Activated CD4-positive, alpha-beta T cell treated with anti-CD3 and anti-CD28 coated beads for 36 hours (primary cell): ENCODE results near the gene SLC35F6. TPM values are rescaled to one million over a fixed set of nuclear protein-coding genes. Genes with fewer than 3 reads are reported as not detected.
A peak's percentile ranks its signal among the peaks of the same experiment; 100 is the strongest.
"Not testable (repeated sequence)": the region's sequence is repeated elsewhere in the genome, so short reads cannot be mapped to it uniquely, and the experiment has no call there.

Source experiments
- ATAC-seq: fragments of 200-7000 bp; cut with Tn5 transposase; one replicate; pipeline ENCODE4 v1.10.0; 2021; ENCODE audit warnings: mild to moderate bottlenecking, moderate library complexity
- CTCF ChIA-PET: fragments of 350-600 bp; sonication (Branson Sonifier 250); formaldehyde crosslinking; loops from one replicate; lab custom pipeline; 2021; ENCODE audit warnings: antibody characterized with exemption; lab: Charles Lee
- POLR2A ChIA-PET: fragments of 350-600 bp; sonication (Branson Sonifier 250); formaldehyde crosslinking; loops from one replicate; lab custom pipeline; 2021; ENCODE audit warnings: antibody characterized with exemption, inconsistent platforms; lab: Charles Lee
- DNase-seq: peaks from one replicate; pipeline ENCODE4 v3.0.0-alpha.2; 2020
- H3K27ac Mint-ChIP-seq: one replicate; pipeline ENCODE4 v1.8.0; 2021; ENCODE audit warnings: mixed read lengths
- H3K27me3 Mint-ChIP-seq: one replicate; pipeline ENCODE4 v1.8.0; 2021; ENCODE audit warnings: mixed read lengths
- H3K36me3 Mint-ChIP-seq: one replicate; pipeline ENCODE4 v1.8.0; 2021; ENCODE audit warnings: low read depth, mixed read lengths
- H3K4me1 Mint-ChIP-seq: one replicate; pipeline ENCODE4 v1.8.0; 2021; ENCODE audit warnings: mixed read lengths
- H3K4me3 Mint-ChIP-seq: one replicate; pipeline ENCODE4 v1.8.0; 2021; ENCODE audit warnings: mild to moderate bottlenecking, moderate library complexity, mixed read lengths
- H3K9me3 Mint-ChIP-seq: one replicate; pipeline ENCODE4 v1.8.0; 2021; ENCODE audit warnings: low read depth, mixed read lengths
- intact Hi-C, 2 experiments: fragments of 100-400 bp; cut with DNase I in 1 of 2; cut with micrococcal nuclease in 1 of 2; formaldehyde crosslinking; loops; one replicate each; pipeline versions ENCODE4 v1.14.2 to v1.15.1; 2022 to 2024; cut with DNase I, micrococcal nuclease
- total RNA-seq, 2 experiments: library from RNA; stranded (reverse); gene quantifications; one replicate each; pipeline ENCODE4 v1.2.3, GENCODE V29; 2021

SLC35F6 gene
- total RNA-seq, 2 experiments from 2014 or later: 5.0 to 5.6 TPM

- Mint-ChIP-seq H3K4me3 (no peak overlapping the region), H3K27me3 (no peaks in the 10 kb centered on the region), H3K4me1 (peaks cover 3% of the 10 kb centered on the region), H3K27ac (no peak overlapping the region), H3K36me3 (no peaks in the 10 kb centered on the region), H3K9me3 (no peaks in the 10 kb centered on the region)
- peak; percentile 91 for DNase-seq
- ATAC-seq: peak; percentile 93
- ChIA-PET CTCF (interaction anchor here (0.6 to 5.3 kb wide), 24 partner anchors 10 to 241 kb away, joined by 3 to 114 read pairs (median 3); no protein-coding TSS in a partner anchor), POLR2A (no interaction called here)
- intact Hi-C loops: loop anchor here (1.0 kb wide), 2 partner anchors 140 to 242 kb away; no protein-coding TSS in a partner anchor
Measured at GRCh38 chr2:26745609-26746327, 18.3 kb upstream of the SLC35F6 start.

DNA sequence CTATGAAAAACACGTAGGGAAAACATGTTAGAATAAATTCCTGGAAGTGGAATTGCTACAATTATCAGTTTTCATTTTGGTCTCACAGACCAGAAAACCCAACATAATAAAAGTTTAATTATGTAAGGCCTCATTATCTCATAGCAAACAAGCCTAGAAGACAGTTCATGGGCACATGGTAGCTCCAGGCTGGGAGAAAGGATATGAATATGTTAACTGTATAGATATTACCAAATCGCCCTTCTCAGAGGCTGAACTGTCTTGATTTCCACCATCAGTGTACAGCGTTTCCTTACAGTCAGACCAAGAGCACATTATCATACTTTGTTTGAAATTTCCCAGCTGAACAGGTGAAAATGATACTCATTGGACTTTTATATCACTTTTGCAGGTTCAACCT lies 17.1 kb upstream of the SLC35F6 start:
- DNase-seq: no peak
- no peaks in the 10 kb centered on the region for H3K4me1 Mint-ChIP-seq
- no peaks in the 10 kb centered on the region for H3K36me3 Mint-ChIP-seq
- ChIA-PET CTCF (interaction anchor here (0.7 to 5.3 kb wide), 9 partner anchors 10 to 169 kb away, joined by 3 to 114 read pairs (median 5); no protein-coding TSS in a partner anchor), POLR2A (no interaction called here)
- ATAC-seq: no peak
- no peaks in the 10 kb centered on the region for H3K9me3 Mint-ChIP-seq
- intact Hi-C loops: no loop called here
- peaks cover 4% of the 10 kb centered on the region for H3K27me3 Mint-ChIP-seq
- no peak overlapping the region for H3K27ac Mint-ChIP-seq
- no peak overlapping the region for H3K4me3 Mint-ChIP-seq

DNA sequence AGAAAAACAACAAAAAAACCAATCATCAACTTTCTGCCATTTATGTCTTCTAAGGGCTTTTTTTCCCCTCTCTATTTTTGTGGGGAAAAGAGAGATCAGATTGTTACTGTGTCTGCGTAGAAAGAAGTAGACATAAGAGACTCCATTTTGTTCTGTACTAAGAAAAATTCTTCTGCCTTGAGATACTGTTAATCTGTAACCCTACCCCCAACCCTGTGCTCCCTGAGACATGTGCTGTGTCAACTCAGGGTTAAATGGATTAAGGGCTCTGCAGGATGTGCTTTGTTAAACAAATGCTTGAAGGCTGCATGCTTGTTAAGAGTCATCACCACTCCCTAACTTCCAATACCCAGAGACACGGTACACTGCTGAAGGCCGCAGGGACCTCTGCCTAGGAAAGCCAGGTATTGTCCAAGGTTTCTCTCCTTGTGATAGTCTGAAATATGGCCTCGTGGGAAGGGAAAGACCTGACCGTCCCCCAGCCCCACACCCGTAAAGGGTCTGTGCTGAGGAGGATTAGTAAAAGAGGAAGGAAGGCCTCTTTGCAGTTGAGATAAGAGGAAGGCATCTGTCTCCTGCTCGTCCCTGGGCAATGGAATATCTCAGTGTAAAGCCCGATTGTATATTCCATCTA lies 14.2 kb upstream of the SLC35F6 start:
- H3K9me3 Mint-ChIP-seq, POLR2A ChIA-PET, H3K27me3 Mint-ChIP-seq, DNase-seq, ATAC-seq, CTCF ChIA-PET, intact Hi-C loops, H3K27ac Mint-ChIP-seq, H3K4me3 Mint-ChIP-seq, H3K36me3 Mint-ChIP-seq, H3K4me1 Mint-ChIP-seq: not testable (repeated sequence)

GRCh38 chr2:26750467-26750866 lies 13.6 kb upstream of the SLC35F6 start:
- intact Hi-C loops, CTCF ChIA-PET, ATAC-seq, H3K36me3 Mint-ChIP-seq, H3K27ac Mint-ChIP-seq, H3K9me3 Mint-ChIP-seq, DNase-seq, H3K27me3 Mint-ChIP-seq, H3K4me3 Mint-ChIP-seq, H3K4me1 Mint-ChIP-seq, POLR2A ChIA-PET: not testable (repeated sequence)

DNA sequence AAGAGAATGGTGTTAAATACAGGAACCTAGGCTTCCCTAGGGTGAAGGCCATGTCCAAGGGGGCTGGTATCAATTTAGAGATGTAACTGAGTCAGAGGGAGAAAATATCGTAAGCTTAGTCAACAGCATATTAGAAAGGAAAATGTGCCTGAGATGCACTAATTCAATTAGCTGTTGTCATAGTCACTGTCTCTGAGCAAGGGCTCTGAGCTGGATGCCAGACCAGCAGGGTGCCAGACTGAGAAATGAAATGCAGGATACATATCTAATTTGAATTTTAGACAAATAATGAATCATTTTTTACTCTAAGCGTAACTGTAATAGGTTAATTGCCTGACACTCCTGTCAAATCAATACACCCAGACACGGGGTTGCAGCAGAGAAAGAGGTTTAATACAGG lies 11.4 kb upstream of the SLC35F6 start:
- Mint-ChIP-seq H3K4me1 (peaks cover 4% of the 10 kb centered on the region), H3K27me3 (peaks cover 6% of the 10 kb centered on the region), H3K4me3 (no peak overlapping the region), H3K9me3 (no peaks in the 10 kb centered on the region), H3K36me3 (no peaks in the 10 kb centered on the region), H3K27ac (no peak overlapping the region)
- ATAC-seq (no peak), DNase-seq (no peak)
- ChIA-PET POLR2A (no interaction called here), CTCF (interaction anchor here (0.6 to 1.5 kb wide), 3 partner anchors 9 to 283 kb away, joined by 3 to 6 read pairs (median 3); no protein-coding TSS in a partner anchor)
- intact Hi-C loops: no loop called here

GRCh38 chr2:26754539-26754938 lies 9.5 kb upstream of the SLC35F6 start:
- Mint-ChIP-seq H3K4me3 (no peak overlapping the region), H3K9me3 (no peaks in the 10 kb centered on the region), H3K4me1 (peaks cover 10% of the 10 kb centered on the region), H3K27ac (no peak overlapping the region), H3K36me3 (no peaks in the 10 kb centered on the region), H3K27me3 (peaks cover 6% of the 10 kb centered on the region)
- ChIA-PET POLR2A (interaction anchor here (0.6 kb wide), 1 partner anchor 12 kb away, joined by 3 read pairs; no protein-coding TSS in a partner anchor), CTCF (interaction anchor here (0.7 to 1.6 kb wide), 2 partner anchors 147 to 490 kb away, joined by 3 to 4 read pairs; no protein-coding TSS in a partner anchor)
- ATAC-seq (no peak), DNase-seq (no peak)
- intact Hi-C loops: no loop called here

DNA sequence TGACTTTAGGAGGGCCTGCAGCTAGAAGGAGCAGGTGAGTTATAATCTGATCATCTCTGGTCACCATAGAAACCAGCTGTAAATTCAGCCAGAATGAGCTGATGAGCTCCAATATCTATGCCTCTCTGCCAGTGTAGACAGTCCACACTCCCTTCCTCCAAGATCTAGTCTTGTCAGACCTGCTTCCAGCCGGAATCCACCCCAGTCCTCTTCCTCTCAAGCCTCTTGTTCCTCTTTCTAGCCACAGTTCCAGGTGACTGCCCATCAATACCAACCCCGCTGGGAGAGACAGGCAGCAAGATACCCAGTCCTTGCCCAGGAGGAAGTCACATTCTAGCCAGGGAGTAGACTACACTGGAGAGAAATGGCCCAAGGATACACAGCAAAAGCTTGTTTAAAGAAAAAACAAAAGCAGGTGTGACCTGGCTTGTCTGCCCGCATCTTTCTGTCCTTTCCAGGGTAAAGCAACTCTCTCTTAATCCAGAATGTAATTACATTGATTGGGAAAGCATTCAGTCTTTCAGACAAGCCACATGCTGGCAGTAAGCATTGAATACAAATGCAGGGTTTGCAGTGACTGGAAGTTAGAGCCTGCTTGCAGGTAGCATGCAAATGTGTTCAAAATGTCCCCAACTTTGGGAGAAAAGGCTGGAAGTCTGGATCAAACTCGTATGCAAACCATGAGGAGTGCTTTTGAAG lies 9.0 kb upstream of the SLC35F6 start:
- H3K36me3 Mint-ChIP-seq: no peaks in the 10 kb centered on the region
- H3K9me3 Mint-ChIP-seq: no peaks in the 10 kb centered on the region
- CTCF ChIA-PET: interaction anchor here (0.7 to 1.6 kb wide), 3 partner anchors 147 to 491 kb away, joined by 3 to 4 read pairs (median 3); no protein-coding TSS in a partner anchor
- no peak for DNase-seq
- POLR2A ChIA-PET: interaction anchor here (0.6 kb wide), 1 partner anchor 12 kb away, joined by 3 read pairs; no protein-coding TSS in a partner anchor
- peaks cover 10% of the 10 kb centered on the region for H3K4me1 Mint-ChIP-seq
- intact Hi-C loops: no loop called here
- peaks cover 6% of the 10 kb centered on the region for H3K27me3 Mint-ChIP-seq
- no peak overlapping the region for H3K27ac Mint-ChIP-seq
- H3K4me3 Mint-ChIP-seq: no peak overlapping the region
- no peak for ATAC-seq

- Mint-ChIP-seq H3K9me3 (no peaks in the 10 kb centered on the region), H3K4me1 (peaks cover 10% of the 10 kb centered on the region), H3K27me3 (peaks cover 3% of the 10 kb centered on the region), H3K4me3 (no peak overlapping the region), H3K27ac (no peak overlapping the region), H3K36me3 (no peaks in the 10 kb centered on the region)
- DNase-seq (no peak), ATAC-seq (no peak)
- intact Hi-C loops: no loop called here
- ChIA-PET CTCF (interaction anchor here (0.5 to 1.3 kb wide), 4 partner anchors 9 to 179 kb away, joined by 3 read pairs; no protein-coding TSS in a partner anchor), POLR2A (no interaction called here)
Measured at GRCh38 chr2:26756337-26756736, 7.7 kb upstream of the SLC35F6 start.

- no peaks in the 10 kb centered on the region for H3K36me3 Mint-ChIP-seq
- peak; percentile 58 for DNase-seq
- no peaks in the 10 kb centered on the region for H3K9me3 Mint-ChIP-seq
- H3K4me1 Mint-ChIP-seq: peaks cover 10% of the 10 kb centered on the region
- POLR2A ChIA-PET: no interaction called here
- peak overlapping the region; percentile 51 for H3K27ac Mint-ChIP-seq
- CTCF ChIA-PET: interaction anchor here (1.1 kb wide), 1 partner anchor 15 kb away, joined by 3 read pairs; no protein-coding TSS in a partner anchor
- intact Hi-C loops: no loop called here
- H3K27me3 Mint-ChIP-seq: no peaks in the 10 kb centered on the region
- H3K4me3 Mint-ChIP-seq: no peak overlapping the region
- peak; percentile 65 for ATAC-seq
Measured at GRCh38 chr2:26757873-26758789, 6.0 kb upstream of the SLC35F6 start.

DNA sequence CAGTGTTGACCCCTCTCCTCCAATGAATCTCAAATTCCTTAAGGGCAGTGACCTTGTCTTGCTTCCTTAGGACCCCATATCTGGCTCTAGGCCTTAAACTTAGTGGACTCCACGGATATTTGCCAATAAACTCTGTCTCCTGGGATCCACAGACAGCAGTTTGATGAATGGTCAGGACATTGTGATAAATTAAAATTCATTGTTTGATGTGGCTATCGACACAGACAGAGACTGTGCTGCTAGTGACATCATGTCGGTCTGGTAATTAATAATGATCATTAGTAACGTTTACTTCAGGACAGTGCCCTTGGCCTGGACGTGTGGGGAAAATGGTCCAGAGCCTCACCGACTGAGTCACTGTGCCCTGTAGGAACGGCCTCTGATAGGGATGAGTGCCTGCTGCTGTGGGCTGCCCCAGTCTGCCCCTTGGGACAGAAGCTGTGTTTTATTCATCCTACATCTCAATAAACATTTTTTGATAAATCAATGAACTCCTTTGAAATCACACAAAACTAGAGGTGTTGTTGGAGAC lies 5.2 kb upstream of the SLC35F6 start:
- H3K36me3 Mint-ChIP-seq: no peaks in the 10 kb centered on the region
- no peak overlapping the region for H3K27ac Mint-ChIP-seq
- ATAC-seq: no peak
- no peaks in the 10 kb centered on the region for H3K9me3 Mint-ChIP-seq
- CTCF ChIA-PET: no interaction called here
- no peak overlapping the region for H3K4me3 Mint-ChIP-seq
- no peak for DNase-seq
- H3K4me1 Mint-ChIP-seq: peaks cover 13% of the 10 kb centered on the region
- H3K27me3 Mint-ChIP-seq: no peaks in the 10 kb centered on the region
- intact Hi-C loops: no loop called here
- POLR2A ChIA-PET: no interaction called here
